GM12878 (cell line): Measurements from ENCODE around the gene TSPEAR. TPM values are rescaled to one million over a fixed set of nuclear protein-coding genes. Genes with fewer than 3 reads are reported as not detected.

Experiments
- ATAC-seq: fragments of 200-7000 bp; cut with Tn5 transposase; 3 replicates; pipeline ENCODE4 v1.9.1; 2020; ENCODE audit warnings: mild to moderate bottlenecking, moderate library complexity
- BruUV-seq: library from RNA; stranded (reverse); fragments of 400-500 nt; replicated peaks from 2 replicates; lab custom pipeline; 2021; lab: Mats Ljungman, UMichigan
- CTCF ChIA-PET: fragments of 300-600 bp; sonication (Branson Sonifier 250); formaldehyde crosslinking; extraction: SDS; loops from one replicate; lab custom pipeline; 2021; ENCODE audit warnings: inconsistent platforms; lab: Yijun Ruan, JAX
- POLR2A ChIA-PET: fragments of 350-600 bp; formaldehyde crosslinking; extraction: SDS; loops from one replicate; lab custom pipeline; 2021; ENCODE audit warnings: inconsistent platforms; lab: Charles Lee
- RAD21 ChIA-PET: fragments of 300-600 bp; sonication (Branson Sonifier 250); formaldehyde crosslinking; loops from one replicate; lab custom pipeline; 2023; ENCODE audit warnings: antibody characterized with exemption; ENCODE audit not compliant: unreplicated experiment; lab: Charles Lee
- SMC1A ChIA-PET: fragments of 300-600 bp; sonication (Branson Sonifier 250); formaldehyde crosslinking; loops from one replicate; lab custom pipeline; 2023; ENCODE audit not compliant: unreplicated experiment, uncharacterized antibody; lab: Charles Lee
- DNase-seq: peaks from one replicate; pipeline ENCODE4 v3.0.0-alpha.2; 2011; ENCODE audit warnings: low read depth, low spot score
- FAIRE-seq: peaks from 3 replicates; lab custom pipeline; 2011; peaks lifted over from hg19 to GRCh38; lab: Jason Lieb, UNC
- H2AFZ ChIP-seq: 2 replicates; pipeline ENCODE4 v1.6.0; 2011; ENCODE audit warnings: low read depth, low read length, control low read depth; ENCODE audit not compliant: control insufficient read depth
- H3K27ac ChIP-seq: 2 replicates; pipeline ENCODE4 v1.5.1; 2011; ENCODE audit warnings: control low read depth; ENCODE audit not compliant: control insufficient read depth, insufficient read depth
- H3K27me3 ChIP-seq, 2 experiments: replicated peaks in 1 of 2; 2 replicates each; pipeline versions ENCODE4 v1.6.0 to v1.6.1; 2011; ENCODE audit warnings: low read length in 1 of 2; ENCODE audit not compliant: control insufficient read depth in 2 of 2, insufficient read depth in 2 of 2
- H3K36me3 ChIP-seq, 2 experiments: 2 replicates each; pipeline ENCODE4 v1.5.1; 2011; ENCODE audit warnings: low read length in 1 of 2; ENCODE audit not compliant: control insufficient read depth in 2 of 2, insufficient read depth in 2 of 2
- H3K4me1 ChIP-seq: 2 replicates; pipeline ENCODE4 v1.6.1; 2011; ENCODE audit warnings: mild to moderate bottlenecking, low read length, moderate library complexity, mixed read lengths; ENCODE audit not compliant: control insufficient read depth, insufficient read depth
- H3K4me2 ChIP-seq: 2 replicates; pipeline ENCODE4 v1.6.0; 2011; ENCODE audit warnings: control low read depth; ENCODE audit not compliant: control insufficient read depth, insufficient read depth
- H3K4me3 ChIP-seq: fragments of 200-600 bp; sonication (generic); 2 replicates; pipeline ENCODE4 v1.5.1; 2016
- H3K79me2 ChIP-seq: 2 replicates; pipeline ENCODE4 v1.6.0; 2011; ENCODE audit warnings: low read length; ENCODE audit not compliant: control insufficient read depth, insufficient read depth
- H3K9ac ChIP-seq: 2 replicates; pipeline ENCODE4 v1.8.0; 2011; ENCODE audit warnings: low read length, control low read depth, mixed read lengths; ENCODE audit not compliant: control insufficient read depth, insufficient read depth
- H3K9me3 ChIP-seq: replicated peaks from 3 replicates; pipeline ENCODE4 v1.5.1; 2011; ENCODE audit warnings: mild to moderate bottlenecking, low read length; ENCODE audit not compliant: control insufficient read depth, insufficient read depth
- H4K20me1 ChIP-seq: 2 replicates; pipeline ENCODE4 v1.6.0; 2011; ENCODE audit not compliant: control insufficient read depth, insufficient read depth
- BACH1 ChIP-seq: fragments of 450-650 bp; IDR thresholded peaks from 2 replicates; pipeline ENCODE4 v1.6.1; 2017; ENCODE audit warnings: mild to moderate bottlenecking, borderline replicate concordance
- BHLHE40 ChIP-seq, 2 experiments: fragments of 450-650 bp in 1 of 2; IDR thresholded peaks; 2 replicates each; pipeline ENCODE4 v1.6.1; 2011 to 2017; ENCODE audit warnings: low read depth in 2 of 2, borderline replicate concordance in 1 of 2, improper control_type of control experiment in 1 of 2, low read length in 1 of 2, mild to moderate bottlenecking in 1 of 2
- CBX5 ChIP-seq: sonication (generic); IDR thresholded peaks from 2 replicates; pipeline ENCODE4 v1.6.1; 2016; ENCODE audit warnings: low read depth, moderate library complexity, mild to moderate bottlenecking, inconsistent platforms
- CREM ChIP-seq: IDR thresholded peaks from 2 replicates; pipeline ENCODE4 v1.6.1; 2014; ENCODE audit warnings: antibody characterized with exemption, low read depth
- EGR1 ChIP-seq, 2 experiments: IDR thresholded peaks; 1 replicate in 1 of 2; 2 replicates in 1 of 2; pipeline ENCODE4 v1.6.1; 2011 to 2012; ENCODE audit warnings: low read depth in 2 of 2, low read length in 2 of 2, borderline replicate concordance in 1 of 2, mild to moderate bottlenecking in 1 of 2, moderate library complexity in 1 of 2
- MXI1 ChIP-seq: fragments of 150-350 bp; IDR thresholded peaks from 2 replicates; pipeline ENCODE4 v1.6.1; 2011; ENCODE audit warnings: low read depth, mild to moderate bottlenecking, inconsistent platforms, low read length, improper control_type of control experiment
- STAT3 ChIP-seq: IDR thresholded peaks from 2 replicates; pipeline ENCODE4 v1.6.1; 2011; ENCODE audit warnings: low read depth, low read length, improper control_type of control experiment
- WGBS: methylation state at CpG from one replicate; pipeline ENCODE4 v1.1.6; 2016; ENCODE audit warnings: low lambda C conversion rate; ENCODE audit not compliant: insufficient replicate concordance, insufficient coverage; ENCODE audit errors: missing lambda C conversion rate; 5-methylcytosine and 5-hydroxymethylcytosine counted together
- in situ Hi-C: fragments of 300-500 bp; cut with MboI; formaldehyde crosslinking; loops from 9 replicates; pipeline ENCODE4 v1.14.3; 2018; ENCODE audit warnings: mixed read lengths
- intact Hi-C: fragments of 100-400 bp; cut with micrococcal nuclease; formaldehyde crosslinking; loops from one replicate; pipeline ENCODE4 v1.14.2; 2022; ENCODE audit not compliant: unreplicated experiment
- polyA plus RNA-seq, 11 experiments: library from polyadenylated mRNA; depleted of rRNA in 4 of 11; unstranded in 6 of 11; stranded (reverse) in 5 of 11; fragments of >200 nt; fragmentation: Nextera tagmentation in 4 of 11; fragmentation: Illumina TruSeq in 1 of 11; extraction: Ambion mirVana in 4 of 11; extraction: Trizol in 1 of 11; gene quantifications; 1 replicate in 1 of 11; 2 replicates in 10 of 11; pipeline versions ENCODE4 v1.2.1 to v1.2.3, GENCODE V29; 2011 to 2016; ENCODE audit warnings: inconsistent platforms in 2 of 11, missing spikeins in 2 of 11, low read depth in 1 of 11
- total RNA-seq, 4 experiments: library from RNA; depleted of rRNA in 3 of 4; stranded (reverse); fragments of >200 nt in 3 of 4; fragmentation: Illumina TruSeq in 1 of 4; extraction: Trizol in 1 of 4; gene quantifications; 2 replicates each; pipeline versions ENCODE4 v1.2.1 to v1.2.3, GENCODE V29; 2013 to 2021
- TF ChIP-seq, protein P1 (sequence below): fragments of 450-650 bp; IDR thresholded peaks from 2 replicates; pipeline ENCODE4 v1.6.1; 2017; ENCODE audit warnings: mild to moderate bottlenecking, moderate library complexity

Gene TSPEAR
- total and polyA plus RNA-seq, 10 of the 15 experiments (the other 5 are each of a cell fraction or from before 2014, with no cell fraction given): not detected

DNA sequence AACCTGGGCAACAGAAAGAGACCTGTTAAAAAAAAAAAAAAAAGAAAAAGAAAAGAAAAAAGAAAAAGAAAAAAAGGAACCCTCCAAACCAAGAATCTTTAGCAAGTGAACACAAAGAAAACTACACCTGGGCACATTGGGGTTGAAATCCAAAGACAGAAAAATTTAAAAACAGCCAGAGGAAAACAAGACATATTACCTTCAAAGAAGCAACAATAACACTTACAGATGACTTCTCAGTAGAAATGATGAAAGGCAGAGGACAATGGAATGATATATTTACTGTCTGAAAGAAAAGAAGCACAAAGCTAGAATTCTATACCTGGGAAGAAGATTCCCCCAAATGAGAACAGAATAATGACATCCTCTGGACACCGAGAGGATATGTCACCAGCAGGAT, 168.7 kb downstream of the TSPEAR start (continued):
- TF ChIP-seq, protein P1, sequence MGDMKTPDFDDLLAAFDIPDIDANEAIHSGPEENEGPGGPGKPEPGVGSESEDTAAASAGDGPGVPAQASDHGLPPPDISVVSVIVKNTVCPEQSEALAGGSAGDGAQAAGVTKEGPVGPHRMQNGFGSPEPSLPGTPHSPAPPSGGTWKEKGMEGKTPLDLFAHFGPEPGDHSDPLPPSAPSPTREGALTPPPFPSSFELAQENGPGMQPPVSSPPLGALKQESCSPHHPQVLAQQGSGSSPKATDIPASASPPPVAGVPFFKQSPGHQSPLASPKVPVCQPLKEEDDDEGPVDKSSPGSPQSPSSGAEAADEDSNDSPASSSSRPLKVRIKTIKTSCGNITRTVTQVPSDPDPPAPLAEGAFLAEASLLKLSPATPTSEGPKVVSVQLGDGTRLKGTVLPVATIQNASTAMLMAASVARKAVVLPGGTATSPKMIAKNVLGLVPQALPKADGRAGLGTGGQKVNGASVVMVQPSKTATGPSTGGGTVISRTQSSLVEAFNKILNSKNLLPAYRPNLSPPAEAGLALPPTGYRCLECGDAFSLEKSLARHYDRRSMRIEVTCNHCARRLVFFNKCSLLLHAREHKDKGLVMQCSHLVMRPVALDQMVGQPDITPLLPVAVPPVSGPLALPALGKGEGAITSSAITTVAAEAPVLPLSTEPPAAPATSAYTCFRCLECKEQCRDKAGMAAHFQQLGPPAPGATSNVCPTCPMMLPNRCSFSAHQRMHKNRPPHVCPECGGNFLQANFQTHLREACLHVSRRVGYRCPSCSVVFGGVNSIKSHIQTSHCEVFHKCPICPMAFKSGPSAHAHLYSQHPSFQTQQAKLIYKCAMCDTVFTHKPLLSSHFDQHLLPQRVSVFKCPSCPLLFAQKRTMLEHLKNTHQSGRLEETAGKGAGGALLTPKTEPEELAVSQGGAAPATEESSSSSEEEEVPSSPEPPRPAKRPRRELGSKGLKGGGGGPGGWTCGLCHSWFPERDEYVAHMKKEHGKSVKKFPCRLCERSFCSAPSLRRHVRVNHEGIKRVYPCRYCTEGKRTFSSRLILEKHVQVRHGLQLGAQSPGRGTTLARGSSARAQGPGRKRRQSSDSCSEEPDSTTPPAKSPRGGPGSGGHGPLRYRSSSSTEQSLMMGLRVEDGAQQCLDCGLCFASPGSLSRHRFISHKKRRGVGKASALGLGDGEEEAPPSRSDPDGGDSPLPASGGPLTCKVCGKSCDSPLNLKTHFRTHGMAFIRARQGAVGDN: no peak

- 37% methylated on average over 11 of the region's 11 CpGs for WGBS
These were observed 170.6 kb downstream of the TSPEAR start for GRCh38 chr21:44540741-44541288.

More at GRCh38 chr21:44540741-44541288, 170.6 kb downstream of the TSPEAR start:
- no TSS peak for BruUV-seq
- no peaks in the 10 kb centered on the region for H3K79me2 ChIP-seq
- no peak for FAIRE-seq
- TF ChIP-seq MXI1: no peak
- TF ChIP-seq EGR1 (IDR thresholded peaks at IDR 0.05; ENCODE audit: borderline replicate concordance in 1 of 2, low read depth in 2 of 2, low read length in 2 of 2): no peak
- TF ChIP-seq CREM: no peak
- TF ChIP-seq CBX5: no peak
- no peak for TF ChIP-seq BHLHE40 (IDR thresholded peaks at IDR 0.05; ENCODE audit: borderline replicate concordance in 1 of 2, low read depth in 2 of 2, low read length in 1 of 2)
- no peak for TF ChIP-seq BACH1
- no peak for TF ChIP-seq STAT3
- DNase-seq: no peak
- in situ Hi-C loops: no loop called here
- POLR2A ChIA-PET: no interaction called here
- no peak overlapping the region for H3K4me2 ChIP-seq
- H4K20me1 ChIP-seq: no peaks in the 10 kb centered on the region
- no peak overlapping the region for H2AFZ ChIP-seq
- no peak overlapping the region for H3K4me3 ChIP-seq
- no peaks in the 10 kb centered on the region; the same call in 2 of the 3 replicates for H3K9me3 ChIP-seq
- H3K9ac ChIP-seq: no peak overlapping the region
- no peak overlapping the region for H3K27ac ChIP-seq
- intact Hi-C loops: no loop called here
- no peak for ATAC-seq
- SMC1A ChIA-PET: no interaction called here
- H3K36me3 ChIP-seq: no peaks in the 10 kb centered on the region
- no peaks in the 10 kb centered on the region for H3K4me1 ChIP-seq
- RAD21 ChIA-PET: no interaction called here
- no peaks in the 10 kb centered on the region for H3K27me3 ChIP-seq
- CTCF ChIA-PET: interaction anchor here (0.6 kb wide), 1 partner anchor 28 kb away, joined by 3 read pairs; no protein-coding TSS in a partner anchor
